Progenitor cell of endocrine pancreas (in vitro differentiated cells): ENCODE data around the gene ALKAL2. TPM values are rescaled to one million over a fixed set of nuclear protein-coding genes. Genes with fewer than 3 reads are reported as not detected.

ENCODE experiments used
- DNase-seq: peaks from one replicate; pipeline ENCODE4 v3.0.0; 2021; ENCODE audit warnings: low spot score; ENCODE audit not compliant: unreplicated experiment
- H3K27ac Mint-ChIP-seq: 2 replicates; pipeline ENCODE4 v1.8.0; 2021; ENCODE audit warnings: mild to moderate bottlenecking, moderate library complexity, mixed read lengths
- H3K27me3 Mint-ChIP-seq: 2 replicates; pipeline ENCODE4 v1.8.0; 2021; ENCODE audit warnings: mixed read lengths
- H3K36me3 Mint-ChIP-seq: 2 replicates; pipeline ENCODE4 v1.8.0; 2022; ENCODE audit warnings: mixed read lengths; ENCODE audit not compliant: insufficient read depth
- H3K4me1 Mint-ChIP-seq: 2 replicates; pipeline ENCODE4 v1.8.0; 2021; ENCODE audit warnings: low read depth, mixed read lengths
- H3K4me3 Mint-ChIP-seq: 2 replicates; pipeline ENCODE4 v1.8.0; 2021; ENCODE audit warnings: low read depth, mild to moderate bottlenecking, moderate library complexity, mixed read lengths
- H3K9me3 Mint-ChIP-seq: 2 replicates; pipeline ENCODE4 v1.8.0; 2021; ENCODE audit warnings: low read depth, mixed read lengths
- total RNA-seq: library from RNA; stranded (reverse); gene quantifications from 2 replicates; pipeline ENCODE4 v1.2.1, GENCODE V29; 2021
- TF ChIP-seq, protein P1 (sequence below): fragments of 200-600 bp; sonication (generic); IDR thresholded peaks from one replicate; pipeline ENCODE4 v1.5.0; 2021; ENCODE audit warnings: antibody characterized with exemption, mild to moderate bottlenecking; ENCODE audit not compliant: unreplicated experiment

ALKAL2 gene
- total RNA-seq, 1 donor from 2014 or later: 0.22 TPM

DNA sequence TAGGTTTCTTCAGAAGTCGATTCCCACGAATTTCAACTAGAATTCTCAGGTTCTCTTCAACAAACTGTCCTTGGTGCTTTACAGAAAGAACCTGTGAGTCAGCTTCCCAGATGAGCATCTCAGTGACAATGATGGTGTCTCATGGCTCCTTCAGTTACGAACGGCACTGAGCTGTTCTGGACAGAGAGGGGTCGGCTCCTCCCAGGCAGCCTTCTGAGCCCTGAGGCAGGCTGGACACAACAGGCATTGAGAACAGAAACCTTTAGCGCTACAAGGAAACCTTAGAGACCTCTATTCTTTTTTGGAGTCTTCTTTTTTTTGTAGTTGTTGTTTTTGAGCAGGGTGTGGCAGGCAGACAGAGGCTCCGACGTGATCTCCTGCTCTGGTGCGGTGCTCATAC lies 35.1 kb upstream of the ALKAL2 start:
- H3K9me3 Mint-ChIP-seq: peaks cover 12% of the 10 kb centered on the region
- H3K4me1 Mint-ChIP-seq: no peaks in the 10 kb centered on the region
- H3K4me3 Mint-ChIP-seq: no peak overlapping the region
- no peaks in the 10 kb centered on the region for H3K36me3 Mint-ChIP-seq
- DNase-seq: no peak
- no peak overlapping the region for H3K27ac Mint-ChIP-seq
- H3K27me3 Mint-ChIP-seq: peaks cover 7% of the 10 kb centered on the region
- TF ChIP-seq, protein P1, sequence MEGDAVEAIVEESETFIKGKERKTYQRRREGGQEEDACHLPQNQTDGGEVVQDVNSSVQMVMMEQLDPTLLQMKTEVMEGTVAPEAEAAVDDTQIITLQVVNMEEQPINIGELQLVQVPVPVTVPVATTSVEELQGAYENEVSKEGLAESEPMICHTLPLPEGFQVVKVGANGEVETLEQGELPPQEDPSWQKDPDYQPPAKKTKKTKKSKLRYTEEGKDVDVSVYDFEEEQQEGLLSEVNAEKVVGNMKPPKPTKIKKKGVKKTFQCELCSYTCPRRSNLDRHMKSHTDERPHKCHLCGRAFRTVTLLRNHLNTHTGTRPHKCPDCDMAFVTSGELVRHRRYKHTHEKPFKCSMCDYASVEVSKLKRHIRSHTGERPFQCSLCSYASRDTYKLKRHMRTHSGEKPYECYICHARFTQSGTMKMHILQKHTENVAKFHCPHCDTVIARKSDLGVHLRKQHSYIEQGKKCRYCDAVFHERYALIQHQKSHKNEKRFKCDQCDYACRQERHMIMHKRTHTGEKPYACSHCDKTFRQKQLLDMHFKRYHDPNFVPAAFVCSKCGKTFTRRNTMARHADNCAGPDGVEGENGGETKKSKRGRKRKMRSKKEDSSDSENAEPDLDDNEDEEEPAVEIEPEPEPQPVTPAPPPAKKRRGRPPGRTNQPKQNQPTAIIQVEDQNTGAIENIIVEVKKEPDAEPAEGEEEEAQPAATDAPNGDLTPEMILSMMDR: no peak

DNA sequence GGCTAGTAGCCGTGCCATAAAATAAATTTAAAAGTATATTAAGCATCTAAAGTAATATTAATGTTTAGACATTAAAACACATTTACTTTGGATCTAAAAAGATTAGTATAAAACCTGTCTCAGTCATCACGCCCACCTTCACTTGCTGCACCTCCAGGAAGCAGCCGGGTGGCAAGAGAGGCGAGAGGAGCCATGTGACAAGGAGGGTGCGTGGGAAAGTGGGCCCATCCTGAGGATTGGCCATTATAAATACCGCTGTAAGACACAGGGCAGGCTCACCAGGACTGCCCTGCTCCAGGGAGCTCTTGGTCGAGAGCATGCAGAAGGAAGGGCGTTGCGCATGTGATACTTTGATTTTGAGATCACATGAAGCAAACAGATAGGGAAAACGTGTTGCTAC lies 34.4 kb upstream of the ALKAL2 start:
- Mint-ChIP-seq H3K4me3 (no peak overlapping the region), H3K4me1 (no peaks in the 10 kb centered on the region), H3K9me3 (peaks cover 7% of the 10 kb centered on the region), H3K36me3 (no peaks in the 10 kb centered on the region), H3K27ac (peak overlapping the region; percentile 7), H3K27me3 (peaks cover 7% of the 10 kb centered on the region)
- DNase-seq: no peak
- TF ChIP-seq, protein P1: no peak

DNA sequence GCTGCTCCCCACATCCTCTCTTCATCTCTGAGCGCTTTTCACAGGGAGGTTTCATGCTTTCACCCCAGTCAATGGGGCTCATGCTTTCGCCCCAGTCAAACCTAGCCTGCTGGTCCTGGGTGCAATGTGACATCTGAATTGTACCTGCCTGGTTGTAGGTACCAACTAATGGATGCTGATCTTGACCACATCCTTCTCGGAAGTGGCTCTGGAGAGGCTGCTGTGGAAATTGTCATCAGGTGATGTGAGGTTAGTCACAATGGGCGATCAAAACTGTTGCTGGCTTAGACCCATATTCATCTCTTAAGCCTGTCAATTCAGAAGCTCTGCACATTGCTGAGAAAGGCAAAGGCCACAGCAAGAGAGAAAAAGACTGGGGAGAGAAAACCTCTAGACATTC lies 32.7 kb upstream of the ALKAL2 start:
- peaks cover 2% of the 10 kb centered on the region for H3K4me1 Mint-ChIP-seq
- no peak overlapping the region for H3K4me3 Mint-ChIP-seq
- no peaks in the 10 kb centered on the region for H3K36me3 Mint-ChIP-seq
- TF ChIP-seq, protein P1: no peak
- H3K27ac Mint-ChIP-seq: no peak overlapping the region
- no peaks in the 10 kb centered on the region for H3K9me3 Mint-ChIP-seq
- peaks cover 7% of the 10 kb centered on the region for H3K27me3 Mint-ChIP-seq
- DNase-seq: no peak

DNA sequence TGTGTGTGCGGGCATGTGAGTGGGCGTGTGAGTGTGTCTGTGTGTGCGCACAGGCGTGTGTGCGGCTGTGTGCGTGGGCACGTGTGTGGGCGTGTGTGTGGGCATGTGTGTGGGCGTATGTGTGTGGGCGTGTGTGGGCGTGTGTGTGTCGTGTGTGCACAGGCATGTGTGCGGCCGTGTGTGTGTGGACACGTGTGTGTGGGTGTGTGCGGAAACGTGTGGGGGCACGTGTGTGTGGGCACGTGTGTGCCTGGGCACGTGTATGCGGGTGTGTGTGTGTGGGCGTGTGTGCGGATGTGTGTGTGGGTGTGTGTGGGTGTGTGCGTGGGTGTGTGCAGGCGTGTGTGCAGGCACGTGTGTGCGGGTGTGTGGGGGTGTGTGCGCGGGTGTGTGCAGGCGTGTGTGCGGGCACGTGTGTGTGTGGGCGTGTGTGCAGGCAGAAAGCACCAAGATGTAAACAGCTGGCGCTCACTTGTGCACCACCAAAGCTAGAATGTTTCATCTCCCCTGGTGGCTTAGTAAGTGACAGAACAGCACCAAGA lies 31.2 kb upstream of the ALKAL2 start:
- Mint-ChIP-seq H3K4me3 (no peak overlapping the region), H3K36me3 (no peaks in the 10 kb centered on the region), H3K27ac (peak overlapping the region; percentile 8), H3K4me1 (peaks cover 2% of the 10 kb centered on the region), H3K9me3 (no peaks in the 10 kb centered on the region), H3K27me3 (peaks cover 7% of the 10 kb centered on the region)
- TF ChIP-seq, protein P1: no peak
- DNase-seq: no peak

DNA sequence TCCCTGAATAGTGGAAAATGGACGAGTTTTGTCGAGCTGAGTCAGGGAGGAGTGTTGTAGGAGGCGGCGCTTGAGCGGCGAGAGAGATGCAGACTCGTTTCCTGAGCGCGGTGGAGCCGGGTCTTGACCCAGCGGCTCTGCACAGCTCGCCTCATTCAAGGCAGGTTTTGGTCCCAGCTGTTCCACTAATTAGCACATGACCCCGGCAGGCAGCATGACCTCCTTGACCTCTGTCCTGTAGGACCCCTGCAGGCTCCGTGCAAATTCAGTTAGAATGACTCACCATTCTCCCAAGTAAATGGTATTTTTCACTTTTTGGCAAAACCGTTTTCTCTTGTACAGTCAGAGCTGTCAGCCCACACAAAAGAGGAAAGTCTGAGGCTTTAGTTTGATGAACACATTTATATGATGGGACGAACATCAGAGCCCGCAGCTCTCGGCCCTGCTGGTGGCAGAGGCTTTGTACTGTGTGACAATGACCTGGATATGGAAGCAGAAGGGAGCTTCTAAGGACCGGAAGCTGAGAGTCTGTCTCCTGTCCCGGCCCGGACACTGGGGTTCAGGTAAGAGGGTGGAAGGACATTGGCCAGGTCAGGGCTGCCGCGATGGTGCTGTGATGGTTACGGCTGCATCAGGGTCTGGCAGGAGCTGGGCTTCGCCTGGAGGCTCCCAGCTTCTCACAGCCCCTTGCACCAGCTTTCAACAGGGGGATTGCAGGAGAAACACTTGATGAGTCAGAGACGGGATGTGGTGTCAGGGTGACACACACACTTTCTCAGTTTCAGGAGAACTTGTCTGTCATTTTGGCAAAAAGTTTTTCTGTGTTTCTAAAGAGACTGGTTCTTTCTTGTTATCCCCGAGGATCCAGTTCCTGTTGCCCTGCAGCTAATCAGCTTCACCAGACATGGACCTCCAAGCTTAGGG lies 29.9 kb upstream of the ALKAL2 start:
- no peaks in the 10 kb centered on the region for H3K9me3 Mint-ChIP-seq
- peaks cover 7% of the 10 kb centered on the region for H3K27me3 Mint-ChIP-seq
- TF ChIP-seq, protein P1: no peak
- no peak overlapping the region for H3K4me3 Mint-ChIP-seq
- no peak for DNase-seq
- H3K4me1 Mint-ChIP-seq: peaks cover 3% of the 10 kb centered on the region
- no peak overlapping the region for H3K27ac Mint-ChIP-seq
- no peaks in the 10 kb centered on the region for H3K36me3 Mint-ChIP-seq
